AG09309 (cell line): ENCODE measurements around the gene SGCA.

Source experiments
- DNase-seq: peaks from one replicate; pipeline ENCODE4 v3.0.0-alpha.2; 2010; ENCODE audit warnings: low read depth
- H3K4me3 ChIP-seq: 2 replicates; pipeline ENCODE4 v1.5.1; 2011; ENCODE audit warnings: mild to moderate bottlenecking, low read depth, low read length, moderate library complexity; ENCODE audit not compliant: control insufficient read depth
- CTCF ChIP-seq: IDR thresholded peaks from 2 replicates; pipeline ENCODE4 v1.5.1; 2011; ENCODE audit warnings: mild to moderate bottlenecking, low read depth, low read length, inconsistent platforms; ENCODE audit not compliant: insufficient read depth, control insufficient read depth; ENCODE audit errors: missing control alignments

The SGCA gene

GRCh38 chr17:50200457-50201275 is 34.9 kb downstream of the SGCA start:
- H3K4me3 ChIP-seq = peak overlapping the region; percentile 97
- peak; percentile 80 for TF ChIP-seq CTCF
- no peak for DNase-seq

GRCh38 chr17:50201276-50201854 is 35.6 kb downstream of the SGCA start, which contains the start of gene COL1A1:
Gene COL1A1, minus strand, starts transcription at chr17:50201631. Its CDS starts 118 bp downstream, at chr17:50201513.
- DNase-seq = peak; percentile 85
- H3K4me3 ChIP-seq = peak within 1 kb of the TSS; percentile 97
- no peak for TF ChIP-seq CTCF

- peak; percentile 15 for TF ChIP-seq CTCF
- H3K4me3 ChIP-seq = peak overlapping the region; percentile 97
- DNase-seq = no peak
These were observed 37.3 kb downstream of the SGCA start for GRCh38 chr17:50203086-50203485.

GRCh38 chr17:50203604-50204345 is 38.0 kb downstream of the SGCA start:
- TF ChIP-seq CTCF = no peak
- peak; percentile 99 for DNase-seq
- H3K4me3 ChIP-seq = peak overlapping the region; percentile 32

- no peak for TF ChIP-seq CTCF
- DNase-seq = no peak
- H3K4me3 ChIP-seq = peak overlapping the region; percentile 25
These were observed 38.6 kb downstream of the SGCA start for GRCh38 chr17:50204431-50204830.

- TF ChIP-seq CTCF = no peak
- no peak for DNase-seq
- H3K4me3 ChIP-seq = no peak overlapping the region; the same call in 1 of the 2 replicates
These were observed 39.5 kb downstream of the SGCA start for GRCh38 chr17:50205111-50205962.
